H9 (cell line): ENCODE data around the gene DIAPH2. TPM values are rescaled to one million over a fixed set of nuclear protein-coding genes. Genes with fewer than 3 reads are reported as not detected.

Experiments
- DNase-seq: peaks from one replicate; pipeline ENCODE4 v3.0.0-alpha.2; 2017
- H2AFZ ChIP-seq: one replicate; pipeline ENCODE4 v1.6.1; 2013; ENCODE audit warnings: mild to moderate bottlenecking, low read length, control low read depth, moderate library complexity
- H2AK5ac ChIP-seq: 2 replicates; pipeline ENCODE4 v1.6.1; 2013; ENCODE audit warnings: low read length, control low read depth, mixed read lengths; ENCODE audit not compliant: insufficient read length
- H2BK120ac ChIP-seq: one replicate; pipeline ENCODE4 v1.6.1; 2013; ENCODE audit warnings: low read depth, mild to moderate bottlenecking, low read length, control low read depth, inconsistent platforms; ENCODE audit not compliant: poor library complexity, severe bottlenecking
- H2BK12ac ChIP-seq: 2 replicates; pipeline ENCODE4 v1.6.1; 2013; ENCODE audit warnings: low read length, control low read depth, mixed read lengths, low read depth; ENCODE audit not compliant: insufficient read length
- H2BK15ac ChIP-seq: 2 replicates; pipeline ENCODE4 v1.6.1; 2013; ENCODE audit warnings: low read depth, low read length, control low read depth
- H2BK20ac ChIP-seq: one replicate; pipeline ENCODE4 v1.6.1; 2013; ENCODE audit warnings: low read depth, mild to moderate bottlenecking, low read length, control low read depth, inconsistent platforms; ENCODE audit not compliant: poor library complexity, severe bottlenecking
- H2BK5ac ChIP-seq: 2 replicates; pipeline ENCODE4 v1.6.1; 2013; ENCODE audit warnings: low read length, control low read depth, mixed read lengths; ENCODE audit not compliant: insufficient read length
- H3K14ac ChIP-seq: 2 replicates; pipeline ENCODE4 v1.6.1; 2013; ENCODE audit warnings: low read length, control low read depth; ENCODE audit not compliant: insufficient read depth
- H3K18ac ChIP-seq: 2 replicates; pipeline ENCODE4 v1.6.1; 2013; ENCODE audit warnings: low read depth, mild to moderate bottlenecking, mixed read lengths, low read length, control low read depth; ENCODE audit not compliant: insufficient read length
- H3K23ac ChIP-seq: 2 replicates; pipeline ENCODE4 v1.6.1; 2013; ENCODE audit warnings: low read length, control low read depth, mixed read lengths, low read depth; ENCODE audit not compliant: insufficient read length
- H3K23me2 ChIP-seq: 2 replicates; pipeline ENCODE4 v1.6.1; 2013; ENCODE audit warnings: low read depth, mild to moderate bottlenecking, mixed read lengths, low read length, control low read depth; ENCODE audit not compliant: insufficient read length, poor library complexity, severe bottlenecking
- H3K27ac ChIP-seq: 2 replicates; pipeline ENCODE4 v1.5.1; 2013; ENCODE audit warnings: low read length, control low read depth, mixed read lengths, low read depth; ENCODE audit not compliant: insufficient read length
- H3K27me3 ChIP-seq: 2 replicates; pipeline ENCODE4 v1.6.1; 2013; ENCODE audit warnings: low read length, control low read depth, inconsistent platforms; ENCODE audit not compliant: insufficient read depth
- H3K4ac ChIP-seq: 2 replicates; pipeline ENCODE4 v1.6.1; 2013; ENCODE audit warnings: low read depth, mild to moderate bottlenecking, control low read depth, inconsistent platforms, low read length, moderate library complexity
- H3K4me1 ChIP-seq: 2 replicates; pipeline ENCODE4 v1.6.1; 2013; ENCODE audit warnings: low read length, control low read depth, inconsistent platforms; ENCODE audit not compliant: insufficient read depth
- H3K4me2 ChIP-seq: 2 replicates; pipeline ENCODE4 v1.6.1; 2013; ENCODE audit warnings: low read length, control low read depth, mixed read lengths; ENCODE audit not compliant: insufficient read length, insufficient read depth
- H3K56ac ChIP-seq: 2 replicates; pipeline ENCODE4 v1.6.1; 2013; ENCODE audit warnings: low read depth, mild to moderate bottlenecking, mixed read lengths, low read length, control low read depth; ENCODE audit not compliant: insufficient read length
- H3K79me1 ChIP-seq: 2 replicates; pipeline ENCODE4 v1.6.1; 2013; ENCODE audit warnings: low read depth, mild to moderate bottlenecking, moderate library complexity, low read length, control low read depth, inconsistent platforms; ENCODE audit not compliant: insufficient read depth, poor library complexity, severe bottlenecking
- H3K79me2 ChIP-seq: 2 replicates; pipeline ENCODE4 v1.6.1; 2013; ENCODE audit warnings: low read length, control low read depth, inconsistent platforms; ENCODE audit not compliant: insufficient read depth
- H3K9ac ChIP-seq: 2 replicates; pipeline ENCODE4 v1.6.1; 2013; ENCODE audit warnings: low read length, control low read depth, mixed read lengths; ENCODE audit not compliant: insufficient read length; ENCODE audit errors: extremely low read depth
- H3K9me3 ChIP-seq: one replicate; pipeline ENCODE4 v1.6.1; 2013; ENCODE audit warnings: low read depth, low read length, inconsistent platforms; ENCODE audit not compliant: control insufficient read depth
- H3T11ph ChIP-seq: one replicate; pipeline ENCODE4 v1.6.1; 2013; ENCODE audit warnings: mild to moderate bottlenecking, low read length, control low read depth, inconsistent platforms
- H4K20me1 ChIP-seq: one replicate; pipeline ENCODE4 v1.6.1; 2013; ENCODE audit not compliant: control insufficient read depth, insufficient read length, insufficient read depth
- H4K5ac ChIP-seq: 2 replicates; pipeline ENCODE4 v1.6.1; 2013; ENCODE audit warnings: low read depth, mild to moderate bottlenecking, mixed read lengths, low read length, control low read depth; ENCODE audit not compliant: insufficient read length
- H4K8ac ChIP-seq: replicated peaks from 2 replicates; pipeline ENCODE4 v1.6.1; 2013; ENCODE audit warnings: low read length, control low read depth, mixed read lengths, low read depth; ENCODE audit not compliant: insufficient read length
- H4K91ac ChIP-seq: 2 replicates; pipeline ENCODE4 v1.6.1; 2013; ENCODE audit warnings: low read depth, mild to moderate bottlenecking, moderate library complexity, mixed read lengths, low read length, control low read depth; ENCODE audit not compliant: insufficient read length
- H3K27ac Mint-ChIP-seq, 3 experiments: 2 replicates in 2 of 3; 3 replicates in 1 of 3; pipeline ENCODE4 v1.8.0; 2020 to 2021; ENCODE audit warnings: mixed read lengths in 3 of 3, mild to moderate bottlenecking in 1 of 3, moderate library complexity in 1 of 3
- H3K27me3 Mint-ChIP-seq: 2 replicates; pipeline ENCODE4 v1.8.0; 2021; ENCODE audit warnings: low read depth, mild to moderate bottlenecking, moderate library complexity, mixed read lengths
- H3K36me3 Mint-ChIP-seq, 3 experiments: 2 replicates in 2 of 3; 3 replicates in 1 of 3; pipeline ENCODE4 v1.8.0; 2020 to 2021; ENCODE audit warnings: low read depth in 3 of 3, mixed read lengths in 3 of 3; ENCODE audit not compliant: insufficient read depth in 1 of 3
- H3K4me1 Mint-ChIP-seq, 2 experiments: 2 replicates each; pipeline ENCODE4 v1.8.0; 2020; ENCODE audit warnings: mixed read lengths in 2 of 2
- H3K4me3 Mint-ChIP-seq, 2 experiments: 2 replicates in 1 of 2; 3 replicates in 1 of 2; pipeline ENCODE4 v1.8.0; 2020 to 2021; ENCODE audit warnings: mild to moderate bottlenecking in 2 of 2, mixed read lengths in 2 of 2, moderate library complexity in 1 of 2
- H3K9me3 Mint-ChIP-seq, 2 experiments: 2 replicates in 1 of 2; 3 replicates in 1 of 2; pipeline ENCODE4 v1.8.0; 2020; ENCODE audit warnings: mild to moderate bottlenecking in 2 of 2, mixed read lengths in 2 of 2, moderate library complexity in 1 of 2
- CTCF ChIP-seq: fragments of 200-600 bp; sonication (generic); conservative IDR thresholded peaks from 3 replicates; pipeline ENCODE4 v1.8.0; 2021; ENCODE audit warnings: antibody characterized with exemption, mild to moderate bottlenecking
- WGBS: extraction: QIAGEN DNeasy Blood & Tissue Kit; methylation state at CpG from one replicate; pipeline ENCODE4 v1.1.7; 2013; ENCODE audit warnings: missing lambda C conversion rate, low lambda C conversion rate, mixed read lengths; ENCODE audit not compliant: insufficient read length; ENCODE audit errors: extremely low coverage; 5-methylcytosine and 5-hydroxymethylcytosine counted together
- total RNA-seq: library from RNA; stranded (reverse); gene quantifications from 2 replicates; pipeline ENCODE4 v1.2.1, GENCODE V29; 2021

The DIAPH2 gene
- total RNA-seq, 1 experiment from 2014 or later, result 45.4 TPM

DNA sequence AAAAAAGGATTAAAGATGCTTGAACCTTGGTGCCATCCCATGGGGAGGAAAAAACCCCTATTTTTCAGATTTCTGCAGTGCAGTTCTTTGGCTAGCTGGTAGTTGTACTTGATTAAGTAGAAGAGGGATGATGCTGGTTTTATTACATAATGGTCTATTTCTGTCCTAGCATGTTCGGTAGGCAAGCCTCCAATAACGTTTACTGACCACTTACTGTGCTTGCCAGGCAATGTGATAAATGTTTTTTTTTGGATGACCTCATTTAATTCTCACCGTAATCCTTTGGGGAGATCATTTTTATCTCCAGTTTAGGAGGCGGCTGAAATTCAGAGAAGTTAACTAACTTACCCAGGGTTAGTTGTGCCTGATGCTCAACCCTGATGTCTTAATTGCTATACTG is 106.9 kb downstream of the DIAPH2 start:
- Histone ChIP-seq H2BK120ac (no peak overlapping the region), H3K9ac (no peak overlapping the region), H3K27me3 (no peaks in the 10 kb centered on the region), H3K23me2 (no peaks in the 10 kb centered on the region), H3K9me3 (no peaks in the 10 kb centered on the region), H3K4me1 (no peaks in the 10 kb centered on the region), H2BK5ac (no peak overlapping the region), H4K20me1 (no peaks in the 10 kb centered on the region), H2AFZ (no peak overlapping the region), H3K4me2 (no peak overlapping the region), H3T11ph (no peak overlapping the region), H4K91ac (no peak overlapping the region), H3K14ac (no peak overlapping the region), H2BK15ac (no peak overlapping the region), H3K79me1 (no peaks in the 10 kb centered on the region), H4K8ac (no peak overlapping the region), H4K5ac (no peak overlapping the region), H3K23ac (no peak overlapping the region), H3K79me2 (no peaks in the 10 kb centered on the region), H2AK5ac (no peak overlapping the region), H2BK12ac (no peak overlapping the region), H2BK20ac (no peak overlapping the region), H3K27ac (no peak overlapping the region), H3K56ac (no peak overlapping the region), H3K4ac (no peak overlapping the region), H3K18ac (no peak overlapping the region)
- Mint-ChIP-seq H3K9me3 (no peaks in the 10 kb centered on the region), H3K4me3 (no peak overlapping the region), H3K4me1 (peaks cover 2% of the 10 kb centered on the region in 2 experiments; a peak in 2 of 4 replicates), H3K27me3 (no peaks in the 10 kb centered on the region), H3K27ac (no peak overlapping the region), H3K36me3 (no peaks in the 10 kb centered on the region)
- WGBS, result no CpG with 5 or more reads among the region's 4 CpGs
- TF ChIP-seq CTCF, result no peak
- DNase-seq, result no peak
